Mucosa of stomach (tissue), 1 donor: ENCODE results near the gene PTH2R.
"Not testable (repeated sequence)": the region's sequence is repeated elsewhere in the genome, so short reads cannot be mapped to it uniquely, and the experiment has no call there.

ENCODE experiments used
- H3K27me3 ChIP-seq: one replicate; pipeline ENCODE4 v1.7.0; 2013; ENCODE audit warnings: mild to moderate bottlenecking, low read length; ENCODE audit not compliant: control insufficient read depth, insufficient read depth
- H3K36me3 ChIP-seq: one replicate; pipeline ENCODE4 v1.7.0; 2013; ENCODE audit warnings: low read length; ENCODE audit not compliant: control insufficient read depth, insufficient read depth
- H3K4me1 ChIP-seq: one replicate; pipeline ENCODE4 v1.7.0; 2013; ENCODE audit warnings: mild to moderate bottlenecking, low read length; ENCODE audit not compliant: control insufficient read depth, insufficient read depth
- H3K4me3 ChIP-seq: one replicate; pipeline ENCODE4 v1.7.0; 2013; ENCODE audit warnings: low read length
- H3K9ac ChIP-seq: one replicate; pipeline ENCODE4 v1.7.0; 2013; ENCODE audit warnings: mild to moderate bottlenecking, low read length, moderate library complexity
- H3K9me3 ChIP-seq: one replicate; pipeline ENCODE4 v1.7.0; 2013; ENCODE audit warnings: mild to moderate bottlenecking, low read length, moderate library complexity; ENCODE audit not compliant: control insufficient read depth
- donor health status: Pancreatic carcinoma.

The PTH2R gene

GRCh38 chr2:208492069-208492468 lies 85.5 kb downstream of the PTH2R start:
- no peaks in the 10 kb centered on the region for H3K27me3 ChIP-seq
- no peak overlapping the region for H3K4me3 ChIP-seq
- H3K36me3 ChIP-seq = no peaks in the 10 kb centered on the region
- no peak overlapping the region for H3K9ac ChIP-seq
- peaks cover 19% of the 10 kb centered on the region for H3K4me1 ChIP-seq
- H3K9me3 ChIP-seq = no peaks in the 10 kb centered on the region

GRCh38 chr2:208493186-208493585 lies 86.6 kb downstream of the PTH2R start:
- no peak overlapping the region for H3K9ac ChIP-seq
- H3K27me3 ChIP-seq = no peaks in the 10 kb centered on the region
- H3K36me3 ChIP-seq = no peaks in the 10 kb centered on the region
- H3K4me3 ChIP-seq = no peak overlapping the region
- no peaks in the 10 kb centered on the region for H3K9me3 ChIP-seq
- peaks cover 19% of the 10 kb centered on the region for H3K4me1 ChIP-seq

- Histone ChIP-seq H3K9me3 (no peaks in the 10 kb centered on the region), H3K36me3 (no peaks in the 10 kb centered on the region), H3K4me3 (no peak overlapping the region), H3K4me1 (peaks cover 8% of the 10 kb centered on the region), H3K27me3 (no peaks in the 10 kb centered on the region), H3K9ac (no peak overlapping the region)
Observed at GRCh38 chr2:208496129-208496528, 89.5 kb downstream of the PTH2R start.

- H3K9me3 ChIP-seq = no peaks in the 10 kb centered on the region
- H3K4me1 ChIP-seq = peaks cover 7% of the 10 kb centered on the region
- H3K36me3 ChIP-seq = no peaks in the 10 kb centered on the region
- no peaks in the 10 kb centered on the region for H3K27me3 ChIP-seq
- no peak overlapping the region for H3K9ac ChIP-seq
- no peak overlapping the region for H3K4me3 ChIP-seq
Observed at GRCh38 chr2:208501206-208501605, 94.6 kb downstream of the PTH2R start.

- no peaks in the 10 kb centered on the region for H3K9me3 ChIP-seq
- H3K36me3 ChIP-seq = no peaks in the 10 kb centered on the region
- H3K4me1 ChIP-seq = peaks cover 3% of the 10 kb centered on the region
- H3K27me3 ChIP-seq = no peaks in the 10 kb centered on the region
- no peak overlapping the region for H3K4me3 ChIP-seq
- H3K9ac ChIP-seq = no peak overlapping the region
Observed at GRCh38 chr2:208502288-208502687, 95.7 kb downstream of the PTH2R start.

GRCh38 chr2:208505365-208505764 lies 98.8 kb downstream of the PTH2R start:
- H3K4me3 ChIP-seq, H3K4me1 ChIP-seq, H3K27me3 ChIP-seq, H3K36me3 ChIP-seq, H3K9me3 ChIP-seq, H3K9ac ChIP-seq: not testable (repeated sequence)

GRCh38 chr2:208509586-208509985 lies 103.0 kb downstream of the PTH2R start:
- Histone ChIP-seq H3K4me1 (no peaks in the 10 kb centered on the region), H3K27me3 (no peaks in the 10 kb centered on the region), H3K9ac (no peak overlapping the region), H3K4me3 (no peak overlapping the region), H3K9me3 (no peaks in the 10 kb centered on the region), H3K36me3 (no peaks in the 10 kb centered on the region)

GRCh38 chr2:208511016-208511415 lies 104.4 kb downstream of the PTH2R start:
- no peaks in the 10 kb centered on the region for H3K27me3 ChIP-seq
- H3K4me3 ChIP-seq = no peak overlapping the region
- no peaks in the 10 kb centered on the region for H3K9me3 ChIP-seq
- no peak overlapping the region for H3K9ac ChIP-seq
- no peaks in the 10 kb centered on the region for H3K36me3 ChIP-seq
- no peaks in the 10 kb centered on the region for H3K4me1 ChIP-seq

- no peaks in the 10 kb centered on the region for H3K36me3 ChIP-seq
- no peak overlapping the region for H3K4me3 ChIP-seq
- no peaks in the 10 kb centered on the region for H3K4me1 ChIP-seq
- H3K9ac ChIP-seq = no peak overlapping the region
- no peaks in the 10 kb centered on the region for H3K27me3 ChIP-seq
- no peaks in the 10 kb centered on the region for H3K9me3 ChIP-seq
Observed at GRCh38 chr2:208511573-208511972, 105.0 kb downstream of the PTH2R start.

GRCh38 chr2:208515099-208515498 lies 108.5 kb downstream of the PTH2R start:
- no peaks in the 10 kb centered on the region for H3K9me3 ChIP-seq
- H3K36me3 ChIP-seq = no peaks in the 10 kb centered on the region
- H3K9ac ChIP-seq = no peak overlapping the region
- no peaks in the 10 kb centered on the region for H3K4me1 ChIP-seq
- no peak overlapping the region for H3K4me3 ChIP-seq
- H3K27me3 ChIP-seq = no peaks in the 10 kb centered on the region

GRCh38 chr2:208523069-208523468 lies 116.5 kb downstream of the PTH2R start:
- not testable (repeated sequence) for H3K36me3 ChIP-seq, H3K27me3 ChIP-seq, H3K9ac ChIP-seq, H3K9me3 ChIP-seq, H3K4me3 ChIP-seq, H3K4me1 ChIP-seq

GRCh38 chr2:208525165-208525564 lies 118.6 kb downstream of the PTH2R start:
- not testable (repeated sequence) for H3K9ac ChIP-seq, H3K9me3 ChIP-seq, H3K36me3 ChIP-seq, H3K27me3 ChIP-seq, H3K4me1 ChIP-seq, H3K4me3 ChIP-seq

- no peaks in the 10 kb centered on the region for H3K27me3 ChIP-seq
- no peak overlapping the region for H3K4me3 ChIP-seq
- no peaks in the 10 kb centered on the region for H3K36me3 ChIP-seq
- H3K9ac ChIP-seq = no peak overlapping the region
- H3K4me1 ChIP-seq = no peaks in the 10 kb centered on the region
- H3K9me3 ChIP-seq = no peaks in the 10 kb centered on the region
Observed at GRCh38 chr2:208529796-208530195, 123.2 kb downstream of the PTH2R start.
